Hematopoietic multipotent progenitor cell treated with erythropoietin and hydrocortisone succinate and interleukin-3 and kit ligand, for 17 days (in vitro differentiated cells): ENCODE results near the gene TMEM115.

ENCODE experiments used
- DNase-seq: peaks from one replicate; pipeline ENCODE4 v3.0.0-alpha.2; 2015; ENCODE audit warnings: low spot score

TMEM115 gene, protein sequence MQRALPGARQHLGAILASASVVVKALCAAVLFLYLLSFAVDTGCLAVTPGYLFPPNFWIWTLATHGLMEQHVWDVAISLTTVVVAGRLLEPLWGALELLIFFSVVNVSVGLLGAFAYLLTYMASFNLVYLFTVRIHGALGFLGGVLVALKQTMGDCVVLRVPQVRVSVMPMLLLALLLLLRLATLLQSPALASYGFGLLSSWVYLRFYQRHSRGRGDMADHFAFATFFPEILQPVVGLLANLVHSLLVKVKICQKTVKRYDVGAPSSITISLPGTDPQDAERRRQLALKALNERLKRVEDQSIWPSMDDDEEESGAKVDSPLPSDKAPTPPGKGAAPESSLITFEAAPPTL

DNA sequence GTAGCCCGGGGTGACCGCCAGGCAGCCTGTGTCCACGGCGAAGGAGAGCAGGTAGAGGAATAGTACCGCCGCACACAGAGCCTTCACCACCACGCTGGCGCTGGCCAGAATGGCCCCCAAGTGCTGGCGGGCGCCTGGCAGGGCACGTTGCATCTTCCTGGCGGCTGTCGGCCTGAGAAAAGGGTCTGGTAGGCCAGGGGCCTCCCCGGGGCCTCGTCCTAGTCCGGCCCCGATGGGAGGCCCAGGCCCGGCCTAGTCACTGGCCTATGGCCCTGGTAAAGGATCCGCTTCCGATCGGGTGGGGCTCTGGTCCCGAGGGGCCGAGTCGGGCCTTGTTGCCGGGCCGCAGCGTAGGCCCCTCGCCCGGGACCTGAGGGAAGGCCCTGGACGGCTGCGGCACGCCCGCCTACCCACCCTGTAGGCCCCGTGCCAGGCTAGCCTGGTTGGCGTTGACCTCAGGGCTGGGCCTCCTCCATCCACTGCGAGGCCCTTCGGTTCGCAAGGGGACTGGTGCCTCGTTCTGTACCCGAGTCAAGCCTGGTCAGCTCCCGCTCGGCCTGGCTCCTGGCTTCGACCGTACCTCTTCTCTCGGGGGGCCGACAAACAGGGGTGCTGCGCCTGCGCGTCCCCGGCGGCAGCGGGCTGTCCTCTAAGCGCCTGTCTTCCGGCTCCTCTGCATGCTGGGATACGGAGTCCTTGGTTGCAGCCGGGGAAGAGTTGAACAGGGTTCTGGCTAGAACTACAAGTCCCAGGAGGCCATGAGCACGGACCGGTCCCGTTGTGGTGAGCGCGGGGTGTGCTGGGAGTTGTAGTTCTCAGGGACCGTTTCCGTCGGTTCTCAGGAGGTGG lies at the start of gene TMEM115:
TMEM115 (minus strand) TSS at position 611 of the 849 bp plus-strand sequence; CDS start at position 153, 458 bp downstream.
- peak; percentile 98 for DNase-seq

DNA sequence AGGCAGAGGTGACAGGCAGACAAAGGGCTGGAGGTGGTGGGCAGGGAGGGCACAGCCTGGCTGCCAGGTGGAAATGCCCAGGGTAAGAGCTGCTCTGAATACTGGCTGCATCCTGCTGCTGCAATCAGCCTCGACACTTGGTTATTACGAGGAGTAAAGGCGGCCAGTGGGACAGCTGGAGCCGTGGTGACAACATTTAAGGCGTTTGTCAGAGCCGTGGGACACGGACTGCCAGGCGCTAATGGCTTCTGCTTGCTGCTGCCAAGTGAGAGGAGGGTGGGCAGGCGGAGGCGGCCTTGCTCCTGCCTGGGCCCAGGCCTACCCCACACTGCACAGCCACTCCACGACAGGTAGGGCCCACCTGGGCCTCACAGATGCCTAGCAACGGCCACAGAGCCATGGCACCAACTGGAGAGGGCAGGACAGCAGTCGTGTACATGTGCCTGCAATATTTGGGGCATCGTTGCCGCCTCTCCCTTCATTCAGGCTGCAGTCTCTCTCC lies 49.2 kb upstream of the TMEM115 start:
- DNase-seq: no peak

DNA sequence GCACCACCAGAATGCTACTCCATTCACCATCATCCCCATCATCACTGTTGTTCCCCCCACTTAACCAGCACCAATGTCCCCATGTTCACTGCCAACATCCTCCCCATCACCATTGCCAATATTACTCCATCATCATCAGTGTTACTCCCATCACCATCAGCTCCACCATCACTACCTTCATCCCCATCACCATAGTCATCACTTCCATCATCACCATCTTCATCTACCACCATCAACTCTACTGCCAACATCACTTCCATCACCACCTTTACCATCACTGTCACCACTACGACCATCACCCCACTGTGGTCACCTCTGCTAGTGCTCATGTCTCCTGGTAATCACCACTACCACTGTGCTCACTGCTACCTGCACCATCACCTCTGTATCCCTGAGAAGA lies 47.2 kb upstream of the TMEM115 start:
- DNase-seq: no peak

DNA sequence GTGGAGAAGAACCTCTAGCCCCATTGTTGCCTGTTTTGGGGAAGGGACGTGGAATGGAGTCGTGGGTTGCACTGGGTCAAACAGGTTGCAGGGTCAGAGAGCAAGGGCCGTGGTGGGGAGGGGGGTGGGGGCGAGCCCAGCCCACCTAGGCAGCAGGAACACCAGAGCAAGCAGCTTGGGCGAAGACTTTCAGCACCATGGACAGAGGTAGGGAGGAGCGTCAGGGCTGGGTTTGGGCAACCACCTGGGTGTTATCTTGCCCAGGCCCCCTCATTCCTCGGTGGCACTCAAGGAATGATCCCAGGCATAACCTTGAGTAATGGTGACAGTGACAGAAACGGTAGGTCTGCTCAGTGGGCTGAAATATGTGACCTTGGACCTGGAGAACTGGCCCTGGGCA lies 45.9 kb upstream of the TMEM115 start:
- DNase-seq: no peak

DNA sequence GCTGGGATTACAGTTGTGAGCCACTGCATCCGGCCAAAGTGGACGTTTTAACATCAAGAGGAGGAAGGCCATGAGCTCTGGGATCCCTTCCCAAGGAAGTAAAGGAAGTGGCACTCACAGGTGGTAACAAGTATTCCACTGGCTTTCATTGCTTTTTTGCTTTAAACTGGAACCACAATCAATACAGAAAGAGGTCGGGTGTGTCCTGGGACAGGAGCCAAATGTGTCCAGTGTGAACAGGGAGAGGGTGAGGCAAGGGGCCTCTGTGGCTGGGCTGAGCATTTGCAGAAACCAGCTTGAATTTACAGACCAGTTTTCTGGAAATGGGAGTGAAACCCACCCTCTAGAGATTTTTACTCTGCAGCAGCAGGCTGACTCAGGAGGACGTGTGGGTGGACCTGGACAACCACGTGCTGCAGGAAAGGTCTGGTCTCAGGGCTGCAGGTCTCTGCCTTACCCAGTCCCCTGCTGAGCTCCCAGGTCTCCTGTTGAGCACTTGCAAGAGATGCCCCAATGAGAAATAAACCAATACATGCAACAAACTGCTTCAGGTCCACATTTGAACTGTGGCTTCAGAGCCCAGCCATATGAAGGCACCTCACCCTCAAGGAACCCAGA lies 42.8 kb upstream of the TMEM115 start:
- DNase-seq: no peak

DNA sequence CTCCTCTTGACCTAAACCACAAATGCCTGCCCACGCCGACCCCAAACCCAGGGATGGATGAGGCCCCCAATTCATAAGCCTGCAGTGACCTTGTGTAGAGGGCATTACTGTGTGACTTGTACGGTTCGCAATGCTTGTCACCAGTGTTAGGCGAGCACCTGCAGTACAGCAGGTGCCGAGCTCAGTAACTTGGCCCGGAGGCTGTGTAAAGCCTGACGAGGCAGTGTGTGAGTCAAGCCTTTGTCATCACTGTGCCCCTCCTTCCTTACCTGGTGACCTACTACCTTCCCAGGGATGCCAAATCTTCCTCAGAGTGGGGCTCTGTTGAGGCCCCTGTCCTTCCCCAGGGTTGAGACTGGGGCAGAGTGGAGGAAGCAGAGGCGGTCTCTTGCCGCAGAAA lies 37.2 kb upstream of the TMEM115 start:
- DNase-seq: no peak

DNA sequence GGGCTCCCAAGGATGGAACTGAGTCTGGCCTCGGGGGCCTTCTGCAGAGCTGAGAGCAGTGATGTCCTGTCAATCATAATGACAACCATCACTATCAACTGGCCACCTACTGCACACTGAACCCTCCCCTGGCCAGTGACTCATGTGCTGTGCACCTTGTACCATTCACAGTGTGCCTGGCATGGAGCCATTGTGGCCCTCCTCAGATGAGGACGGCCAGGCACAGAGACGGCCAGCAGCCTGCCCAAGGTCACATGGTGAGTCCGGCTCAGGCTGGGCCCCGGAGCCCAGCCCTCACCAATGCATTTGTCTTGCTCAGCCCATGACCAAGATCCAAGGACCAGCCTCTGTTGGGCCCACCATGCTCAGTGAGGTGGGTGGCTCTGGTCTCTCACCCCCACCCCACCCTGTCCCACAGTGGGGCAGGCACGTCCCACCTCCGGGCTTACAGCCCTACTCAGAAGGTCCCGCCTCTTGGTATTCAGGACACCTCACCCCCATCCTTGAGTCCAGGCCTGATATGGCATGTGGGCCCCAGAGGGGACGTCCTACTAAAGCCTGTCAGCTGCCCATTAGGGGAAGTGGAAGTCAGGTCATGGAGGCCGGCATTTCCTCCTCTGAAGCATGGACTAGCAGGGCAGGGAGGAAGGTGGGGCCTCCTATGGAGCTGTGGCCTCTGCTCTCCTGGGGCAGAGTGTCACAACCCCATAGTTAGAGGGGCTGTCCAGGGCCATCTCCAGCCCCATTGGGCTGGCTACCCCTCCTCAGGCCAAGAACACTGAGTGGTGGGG lies 35.9 kb upstream of the TMEM115 start:
- no peak for DNase-seq

DNA sequence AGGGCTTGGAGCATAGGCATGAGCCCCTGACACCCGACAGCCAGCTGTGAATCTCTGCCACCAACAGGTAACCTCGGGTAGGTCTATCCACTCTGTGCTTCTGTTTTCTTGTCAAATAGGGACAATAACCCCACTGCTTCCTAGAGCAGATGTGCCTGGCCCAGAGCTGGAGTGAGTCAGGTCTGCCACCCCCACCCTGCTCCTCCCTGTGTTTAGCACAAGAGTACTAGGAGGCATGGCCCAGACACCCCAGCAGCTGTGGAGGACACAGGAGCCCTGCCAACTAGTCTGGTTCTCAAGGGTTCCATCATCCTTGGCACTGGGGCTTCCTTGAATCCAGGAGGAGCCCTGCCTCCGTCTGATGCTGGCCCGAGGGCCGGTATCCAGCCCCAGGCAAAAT lies 33.7 kb upstream of the TMEM115 start:
- DNase-seq: no peak

DNA sequence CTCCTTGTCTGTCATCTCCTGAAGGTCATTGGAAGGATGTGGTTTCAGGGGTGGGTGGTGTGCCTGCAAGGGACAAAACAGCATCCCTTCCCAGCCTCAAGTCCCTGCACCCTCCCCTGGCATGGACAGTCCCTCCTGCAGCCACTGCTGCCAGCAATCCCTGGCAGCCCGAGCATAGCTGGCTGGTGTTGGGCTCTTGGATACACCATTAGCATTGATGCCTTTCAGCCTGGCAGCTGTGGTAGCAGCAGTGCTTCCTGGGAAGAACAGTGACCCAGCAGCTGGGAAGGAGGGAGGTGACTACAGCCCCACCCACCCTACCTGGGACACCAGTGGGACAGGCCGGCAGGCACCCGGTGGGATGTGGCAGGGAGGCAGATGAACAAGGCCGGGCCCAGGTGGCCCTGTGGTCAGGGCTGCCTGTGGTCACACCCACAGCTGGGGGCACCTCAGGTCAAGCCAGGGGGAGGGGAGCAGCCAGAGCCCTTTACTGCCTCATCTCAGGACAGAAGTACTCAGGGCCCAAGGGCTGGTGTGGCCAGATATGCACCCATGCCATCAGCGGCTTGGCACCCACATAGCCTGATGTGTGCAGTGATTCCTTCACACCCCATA lies 32.9 kb upstream of the TMEM115 start:
- DNase-seq: no peak

DNA sequence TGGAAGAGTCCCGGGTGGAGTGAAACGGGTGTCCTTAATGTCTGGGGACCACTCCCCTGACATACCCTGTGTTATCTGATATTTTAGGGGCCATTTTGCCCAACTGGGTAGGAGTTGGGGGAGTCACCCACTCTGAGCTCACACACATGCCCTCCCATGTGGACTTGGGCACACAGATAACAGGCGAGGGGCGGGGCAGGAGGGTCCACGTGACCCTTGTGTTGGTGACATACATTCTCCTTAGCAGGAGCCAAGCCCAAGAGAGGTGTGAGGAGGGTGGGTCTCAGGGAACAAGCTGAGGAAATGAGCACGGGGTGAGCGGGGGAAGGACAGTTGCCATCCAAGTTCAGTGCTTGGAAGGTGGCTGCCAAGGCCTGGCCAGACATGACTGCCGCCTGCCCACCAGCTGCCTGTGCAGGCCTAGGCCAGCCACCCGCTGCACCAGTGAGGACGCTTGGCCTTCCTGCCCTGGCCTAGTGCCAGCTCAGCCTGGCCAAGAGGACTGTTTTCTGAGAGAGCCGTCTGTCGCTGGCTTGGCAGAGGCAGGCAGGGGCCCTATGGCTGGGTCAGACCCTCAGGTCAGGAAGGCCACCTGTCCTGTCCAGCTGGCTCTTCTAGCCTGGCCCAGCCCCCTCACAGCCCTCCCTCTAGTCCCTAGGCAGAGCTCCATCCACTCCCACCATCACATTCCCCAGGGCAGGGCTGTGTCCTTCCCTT lies 31.3 kb upstream of the TMEM115 start:
- DNase-seq: peak; percentile 77

DNA sequence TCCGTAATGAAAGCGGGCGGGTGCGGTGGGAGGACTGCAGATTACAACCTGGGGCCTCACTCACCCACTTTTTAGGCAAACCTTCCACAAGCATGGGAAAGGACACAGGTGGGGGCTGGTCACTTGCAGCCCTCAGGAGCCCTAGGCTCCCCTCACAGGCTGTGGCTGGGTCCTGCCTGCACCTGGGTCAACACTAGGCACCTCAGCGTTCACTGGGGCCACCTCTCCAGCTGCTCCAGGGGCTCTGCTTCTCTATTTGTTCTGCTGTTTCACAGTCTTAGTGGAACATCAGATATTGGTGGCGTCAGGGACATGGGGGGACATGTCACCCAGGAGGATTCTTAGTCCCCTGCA lies 30.1 kb upstream of the TMEM115 start:
- no peak for DNase-seq

DNA sequence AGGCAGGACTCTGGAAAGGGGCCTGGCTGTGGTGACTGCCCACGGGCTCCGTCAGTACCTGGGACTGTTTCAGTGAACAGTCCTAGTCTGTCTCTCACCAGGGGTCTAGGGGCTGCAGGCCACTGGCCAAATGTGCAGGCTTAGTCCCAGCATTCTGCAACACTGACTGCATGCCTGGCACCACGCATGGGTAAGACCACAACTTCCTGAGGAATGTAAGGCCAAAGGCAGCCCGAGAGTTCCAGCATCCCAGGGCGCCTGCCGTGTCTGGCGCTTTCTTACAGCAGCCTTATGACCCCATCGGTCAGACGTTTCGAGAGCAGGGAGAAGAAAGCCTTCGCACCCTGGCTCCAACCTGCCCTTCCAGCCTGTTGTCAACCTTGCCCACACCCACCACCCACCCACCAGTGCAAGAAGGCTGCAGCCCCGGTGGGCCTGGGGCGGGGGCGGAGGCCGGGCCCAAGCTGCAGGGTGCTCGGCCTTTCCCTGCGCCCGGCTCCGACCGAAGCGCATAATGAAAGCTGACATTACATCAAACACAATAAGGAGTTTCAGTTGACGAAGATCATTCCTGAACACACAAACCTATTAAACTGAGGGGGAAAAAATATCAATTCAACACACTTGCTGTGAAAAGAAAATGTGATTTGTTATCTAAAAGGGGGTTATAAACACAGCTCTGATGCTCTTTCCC lies 29.5 kb upstream of the TMEM115 start:
- no peak for DNase-seq

DNA sequence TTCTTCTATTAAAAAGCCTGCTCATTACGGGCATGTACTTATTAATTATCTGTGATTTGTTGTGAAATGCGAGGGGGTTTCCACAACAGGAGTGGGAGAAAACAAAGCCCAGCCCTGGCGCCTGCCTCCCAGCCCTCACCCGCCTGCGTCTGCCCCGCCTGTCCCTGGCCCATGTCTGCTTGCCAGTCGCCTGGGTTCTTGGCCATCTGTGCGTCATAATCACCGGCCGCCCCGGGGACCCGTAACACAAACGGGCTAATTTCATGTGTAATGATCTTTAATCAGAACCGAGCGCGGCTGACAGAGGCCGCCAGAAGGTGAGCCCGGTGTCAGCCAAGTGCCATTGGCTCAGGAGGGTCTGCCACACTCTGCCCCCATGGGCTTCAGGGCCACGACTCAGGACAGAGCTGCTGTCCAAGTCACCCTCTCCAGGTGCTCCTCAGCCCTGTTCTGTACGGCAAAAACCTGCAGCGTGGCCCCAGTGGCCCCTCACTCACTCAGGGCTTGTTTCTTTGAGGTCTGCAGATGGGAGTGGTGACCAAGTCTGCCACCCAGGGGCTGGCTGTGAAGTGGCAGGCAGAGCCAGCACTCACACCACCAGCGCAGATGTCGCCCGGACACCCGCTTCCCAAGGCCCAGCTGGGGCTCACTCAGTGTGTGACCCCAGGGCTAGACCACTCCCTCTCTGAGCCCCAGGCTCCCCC lies 28.8 kb upstream of the TMEM115 start:
- DNase-seq: peak; percentile 22

DNA sequence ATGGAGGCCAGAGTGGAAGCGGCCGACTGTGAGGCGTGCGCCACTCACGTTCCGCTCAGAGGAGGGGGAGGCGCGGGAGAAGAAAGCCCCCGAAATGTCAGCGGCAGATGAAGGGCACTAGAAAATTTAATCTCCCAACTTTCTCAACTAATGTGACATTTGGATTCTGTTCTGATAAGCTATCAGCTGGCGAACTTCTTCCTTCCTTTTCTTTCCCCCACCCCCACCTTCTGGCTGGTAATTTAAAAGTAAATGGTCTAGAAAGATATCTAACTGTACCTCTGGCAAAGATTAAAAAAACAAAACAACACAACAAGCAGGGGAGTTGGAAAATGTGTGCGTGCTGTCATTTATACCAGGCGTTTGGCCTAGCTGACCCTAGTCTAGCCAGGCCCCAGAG lies 26.4 kb upstream of the TMEM115 start:
- no peak for DNase-seq

DNA sequence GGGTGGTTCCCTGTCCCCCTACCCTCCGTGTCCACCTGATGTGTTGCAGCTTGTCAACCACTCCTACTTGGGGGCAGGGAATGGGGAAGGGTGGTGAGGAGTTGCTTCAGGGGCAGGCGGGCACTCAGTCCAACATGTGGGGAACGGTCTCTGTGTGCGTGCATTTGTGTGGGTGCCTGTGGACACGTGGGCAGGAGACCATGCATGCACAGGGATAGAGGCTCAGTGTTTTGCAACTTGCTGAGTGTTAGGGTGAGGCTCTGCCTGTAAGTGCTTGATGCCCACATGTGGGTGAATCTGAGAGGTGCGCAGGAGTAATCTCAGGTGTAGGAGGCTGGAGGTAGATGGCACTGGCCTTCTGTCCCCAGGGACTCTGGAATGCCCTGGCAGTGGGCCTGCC lies 24.4 kb upstream of the TMEM115 start:
- no peak for DNase-seq

DNA sequence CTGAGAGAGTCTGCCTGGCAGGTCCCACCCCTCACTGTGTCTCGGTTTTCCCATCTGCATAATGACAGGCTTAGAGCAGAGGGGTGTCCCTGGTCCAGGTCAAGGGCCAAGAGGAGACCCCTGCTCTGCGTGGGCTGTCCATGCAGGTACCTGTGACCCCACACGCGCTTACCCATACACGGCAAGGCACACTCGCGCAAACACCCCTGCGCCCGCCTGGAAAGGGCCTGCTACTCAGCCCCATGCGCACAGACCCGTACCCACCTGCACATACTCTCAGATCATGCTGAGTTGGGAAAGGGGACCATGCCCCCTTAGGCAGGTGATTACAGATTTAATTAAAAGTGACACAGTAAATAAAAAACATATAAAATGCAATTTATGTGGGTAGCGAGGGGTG lies 23.4 kb upstream of the TMEM115 start:
- DNase-seq: no peak

DNA sequence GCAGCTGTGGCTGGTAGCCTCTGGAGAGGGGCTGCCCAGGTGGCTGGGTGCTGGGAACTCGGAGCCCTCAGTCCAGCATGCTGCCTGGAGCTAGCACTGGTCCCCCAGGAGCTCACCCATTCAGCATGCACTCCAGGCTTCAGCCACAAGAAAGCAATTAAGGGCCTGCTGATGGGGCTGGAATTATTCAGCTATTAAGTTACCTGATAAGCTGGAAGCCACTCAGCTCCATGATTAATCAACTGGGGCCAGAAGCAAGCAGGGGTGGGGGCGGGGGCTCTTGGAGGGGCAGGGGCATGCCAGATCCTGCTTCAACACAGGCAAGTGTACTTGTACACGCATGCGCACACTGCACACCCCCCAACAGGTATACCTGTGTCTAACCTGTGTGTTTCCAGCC lies 22.1 kb upstream of the TMEM115 start:
- DNase-seq: peak; percentile 31

DNA sequence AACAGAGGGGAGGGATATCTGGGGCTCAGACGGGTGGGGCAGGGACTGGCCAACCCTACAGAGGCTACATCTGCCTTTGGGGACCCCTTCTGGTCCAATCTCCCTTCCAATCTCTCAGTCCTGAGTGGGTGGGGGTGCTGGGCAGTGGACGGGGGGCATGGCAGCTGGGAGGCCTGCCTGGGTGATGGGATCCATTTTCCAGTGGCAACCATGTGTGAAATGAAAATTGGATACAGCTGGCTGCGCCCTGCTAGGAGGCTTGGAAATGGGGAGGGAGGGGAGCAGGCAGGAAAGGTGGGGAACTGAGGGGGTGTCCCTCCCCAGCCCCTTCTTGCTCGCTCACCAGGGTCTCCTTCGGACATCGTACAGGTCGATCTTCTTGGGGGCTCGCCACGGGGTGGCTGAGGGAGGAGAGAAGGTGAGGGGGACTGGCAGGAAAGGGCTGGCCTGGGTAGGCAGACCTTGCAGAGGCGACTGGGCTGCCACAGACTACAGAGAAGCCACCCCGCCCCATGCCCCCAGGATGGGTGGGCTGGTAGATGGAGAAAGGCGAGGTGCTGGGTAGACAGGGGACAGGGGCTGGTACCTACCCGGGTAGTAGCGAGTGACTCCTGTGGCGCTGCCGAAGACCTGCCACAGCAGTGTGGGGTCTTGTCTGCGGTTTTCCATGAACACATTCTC lies 21.2 kb upstream of the TMEM115 start:
- no peak for DNase-seq

DNA sequence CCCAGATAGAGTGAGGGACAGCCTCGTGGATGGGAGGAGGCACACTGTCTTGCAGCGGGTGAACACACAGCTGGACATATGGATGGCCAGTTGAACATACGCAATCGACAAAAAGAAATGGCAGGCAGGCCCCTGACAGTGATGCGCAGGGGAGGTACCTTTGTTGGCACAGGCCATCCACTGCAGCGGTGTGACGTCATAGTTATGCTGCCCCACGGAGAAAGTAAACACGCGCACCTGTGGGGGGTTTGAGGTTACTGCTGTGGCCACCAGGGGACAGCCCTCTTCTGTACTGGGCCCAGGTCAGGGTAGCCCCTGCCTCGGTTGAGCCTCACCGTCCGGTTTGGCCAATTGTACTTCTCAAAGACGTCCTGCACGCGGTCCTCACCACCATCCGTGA lies 19.4 kb upstream of the TMEM115 start:
- DNase-seq: no peak
